GM12873 (cell line): ENCODE results near the gene C11orf42.

Source experiments
- TF ChIP-seq, protein P1 (sequence below): IDR thresholded peaks from 2 replicates; pipeline ENCODE4 v1.5.1; 2012; ENCODE audit warnings: low read depth, mild to moderate bottlenecking, moderate library complexity, low read length, control low read depth; ENCODE audit not compliant: insufficient read depth; ENCODE audit errors: missing control alignments

C11orf42 gene

DNA sequence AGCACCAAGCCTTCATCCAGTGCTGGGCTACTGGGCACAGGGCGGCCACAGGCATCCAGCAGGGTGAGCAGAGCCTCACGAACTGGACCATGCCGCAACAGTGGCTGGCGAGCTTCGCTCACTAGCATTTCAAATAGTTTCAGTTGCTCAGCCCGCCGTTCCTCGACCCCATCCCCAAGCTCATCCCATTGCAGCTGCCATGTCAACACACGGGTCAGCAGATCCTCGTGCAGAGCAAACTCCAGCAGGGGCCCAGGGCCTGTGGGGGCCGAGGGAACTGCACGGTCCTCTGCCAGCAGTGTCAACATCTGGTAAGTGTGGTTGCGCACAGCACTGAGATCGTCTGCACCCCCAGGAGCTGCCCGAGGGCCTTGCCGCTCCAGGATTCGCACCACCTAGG lies 18.5 kb downstream of the C11orf42 start:
- TF ChIP-seq, protein P1, sequence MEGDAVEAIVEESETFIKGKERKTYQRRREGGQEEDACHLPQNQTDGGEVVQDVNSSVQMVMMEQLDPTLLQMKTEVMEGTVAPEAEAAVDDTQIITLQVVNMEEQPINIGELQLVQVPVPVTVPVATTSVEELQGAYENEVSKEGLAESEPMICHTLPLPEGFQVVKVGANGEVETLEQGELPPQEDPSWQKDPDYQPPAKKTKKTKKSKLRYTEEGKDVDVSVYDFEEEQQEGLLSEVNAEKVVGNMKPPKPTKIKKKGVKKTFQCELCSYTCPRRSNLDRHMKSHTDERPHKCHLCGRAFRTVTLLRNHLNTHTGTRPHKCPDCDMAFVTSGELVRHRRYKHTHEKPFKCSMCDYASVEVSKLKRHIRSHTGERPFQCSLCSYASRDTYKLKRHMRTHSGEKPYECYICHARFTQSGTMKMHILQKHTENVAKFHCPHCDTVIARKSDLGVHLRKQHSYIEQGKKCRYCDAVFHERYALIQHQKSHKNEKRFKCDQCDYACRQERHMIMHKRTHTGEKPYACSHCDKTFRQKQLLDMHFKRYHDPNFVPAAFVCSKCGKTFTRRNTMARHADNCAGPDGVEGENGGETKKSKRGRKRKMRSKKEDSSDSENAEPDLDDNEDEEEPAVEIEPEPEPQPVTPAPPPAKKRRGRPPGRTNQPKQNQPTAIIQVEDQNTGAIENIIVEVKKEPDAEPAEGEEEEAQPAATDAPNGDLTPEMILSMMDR, result no peak

DNA sequence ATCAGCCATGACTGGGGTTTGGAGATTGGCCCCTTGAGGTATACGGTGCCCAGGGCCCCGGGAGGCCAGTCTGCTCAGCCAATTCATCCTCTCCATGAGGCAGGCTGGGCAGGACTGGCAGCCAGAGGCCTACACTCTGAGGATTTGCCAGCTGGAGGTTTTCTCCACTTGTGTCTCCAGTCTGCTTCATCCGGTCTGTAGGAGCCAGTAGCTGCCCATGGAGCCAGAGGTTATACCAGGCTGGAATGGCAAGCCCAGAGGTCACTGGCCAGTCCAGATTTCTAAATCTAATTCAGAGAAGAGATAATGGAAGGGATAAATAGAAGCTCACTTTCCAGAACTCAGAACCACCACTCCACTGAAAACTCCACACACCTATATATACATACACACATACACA lies 19.1 kb downstream of the C11orf42 start:
- TF ChIP-seq, protein P1, result no peak

DNA sequence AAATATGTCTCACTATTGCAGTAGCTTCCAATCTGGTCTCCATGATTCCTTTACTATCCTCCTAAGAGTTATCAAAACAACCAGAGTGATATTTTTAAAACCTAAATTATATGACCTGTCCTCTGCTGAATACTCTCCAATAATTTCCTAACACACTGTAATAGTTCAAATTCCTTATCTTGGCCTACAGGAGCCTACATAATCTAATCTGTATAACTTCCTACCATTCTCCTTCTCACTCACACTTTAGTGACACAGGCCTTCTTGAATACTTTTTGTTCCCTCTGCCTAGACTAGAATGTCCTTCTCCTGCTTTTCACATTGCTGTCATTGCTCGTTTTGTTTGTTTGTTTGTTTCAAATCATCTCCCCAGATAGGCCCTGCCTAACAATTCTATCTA lies 19.7 kb downstream of the C11orf42 start:
- TF ChIP-seq, protein P1, result no peak

DNA sequence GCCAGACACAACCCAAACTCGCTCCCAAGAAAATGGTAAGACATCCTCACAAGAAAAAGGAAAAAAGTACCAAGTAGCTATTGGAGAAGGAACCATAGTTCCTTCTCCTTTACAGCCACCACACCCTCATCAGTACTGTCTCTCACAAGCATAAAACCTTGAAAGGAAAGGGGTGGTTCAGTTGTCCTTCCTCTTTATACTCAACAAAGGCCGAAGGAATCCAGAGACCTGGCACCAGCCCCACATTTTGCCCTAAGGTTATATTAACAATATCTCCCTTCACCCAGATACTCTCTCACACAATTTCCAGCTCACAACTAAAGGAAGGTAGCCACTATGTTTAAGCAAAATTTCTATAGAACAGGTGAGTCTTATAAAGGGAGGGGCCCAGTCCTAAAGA lies 20.5 kb downstream of the C11orf42 start:
- TF ChIP-seq, protein P1, result no peak

DNA sequence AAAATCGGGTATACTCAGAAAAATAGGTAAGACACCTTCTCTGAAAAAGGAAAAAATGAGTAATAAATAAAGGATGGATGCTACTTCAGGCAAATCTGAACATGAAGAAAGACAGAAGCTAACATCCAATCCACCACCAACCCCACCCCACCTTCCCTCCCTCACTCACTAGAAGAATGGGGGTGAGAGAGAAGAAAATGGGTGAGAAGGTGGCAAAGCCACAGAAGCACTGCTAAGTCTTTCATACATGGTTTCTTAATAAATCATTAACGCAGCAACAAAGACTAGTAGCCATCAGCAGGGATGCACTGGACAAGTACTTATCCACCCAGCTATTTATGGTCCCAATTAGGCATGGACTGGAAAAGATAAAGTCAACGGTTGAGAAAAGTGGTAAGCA lies 23.2 kb downstream of the C11orf42 start:
- TF ChIP-seq, protein P1, result no peak

DNA sequence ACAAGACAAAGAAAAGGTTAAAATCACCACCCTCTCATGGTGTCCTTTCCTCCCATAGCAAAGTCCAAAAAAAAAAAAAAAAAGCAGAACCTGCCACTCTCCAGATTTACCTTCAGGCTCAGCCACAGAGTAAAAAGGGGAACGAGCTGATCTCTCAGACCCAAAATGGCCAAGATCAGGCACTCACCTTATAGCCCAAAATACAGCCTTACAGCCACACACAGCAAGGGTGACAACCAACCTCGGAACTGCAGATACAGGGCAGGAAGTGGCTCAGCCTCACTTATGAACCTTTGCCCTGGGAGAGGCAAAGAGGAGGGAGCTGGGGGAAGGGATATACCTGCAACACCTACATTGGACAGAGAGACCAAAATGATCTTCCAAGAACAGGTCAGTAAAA lies 24.6 kb downstream of the C11orf42 start:
- TF ChIP-seq, protein P1, result no peak

DNA sequence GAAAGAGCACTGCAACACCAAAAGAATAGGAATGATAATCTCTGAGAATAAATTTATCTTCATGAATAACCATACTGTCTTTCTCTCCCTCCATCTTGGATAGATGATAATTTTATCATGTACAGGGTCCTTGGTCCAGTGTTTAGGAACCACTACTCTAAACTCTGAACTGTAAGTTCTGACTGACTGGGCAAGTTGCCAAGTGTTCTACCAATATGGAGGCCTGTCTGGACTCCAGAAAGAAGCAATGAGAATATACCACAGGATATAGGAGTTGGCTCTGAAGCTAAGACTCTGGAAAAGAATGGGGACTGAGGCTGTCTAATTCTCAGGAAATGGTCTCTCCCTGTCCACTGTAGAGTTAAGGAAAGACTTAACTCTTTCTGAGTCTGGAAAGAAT lies 27.5 kb downstream of the C11orf42 start:
- TF ChIP-seq, protein P1, result no peak
